Heart left ventricle (tissue), 16 donors: Measurements from ENCODE around the gene LRBA. TPM values are rescaled to one million over a fixed set of nuclear protein-coding genes. Genes with fewer than 3 reads are reported as not detected.
A peak's percentile ranks its signal among the peaks of the same experiment; 100 is the strongest.

Experiments
- ATAC-seq, 4 donors: fragments of 200-7000 bp; cut with Tn5 transposase; one replicate each; pipeline ENCODE4 v1.9.1; 2020 to 2022; ENCODE audit warnings: moderate library complexity in 4 of 4, mild to moderate bottlenecking in 3 of 4, moderate number of reproducible peaks in 1 of 4
- DNase-seq, 5 donors: peaks; one replicate each; pipeline ENCODE4 v3.0.0-alpha.2; 2020
- H3K27ac ChIP-seq, 12 donors: fragments of 200-600 bp; sonication (generic) in 4 of 12; one replicate each; pipeline versions ENCODE4 v1.5.0 to v1.8.0; 2016 to 2022; ENCODE audit warnings: mild to moderate bottlenecking in 2 of 12
- H3K27me3 ChIP-seq, 9 donors: fragments of 200-600 bp; sonication (generic) in 2 of 9; one replicate each; pipeline versions ENCODE4 v1.5.1 to v1.8.0; 2016 to 2022; ENCODE audit warnings: mild to moderate bottlenecking in 3 of 9
- H3K36me3 ChIP-seq, 9 donors: fragments of 200-600 bp; sonication (generic) in 2 of 9; one replicate each; pipeline versions ENCODE4 v1.5.0 to v1.8.0; 2018 to 2022; ENCODE audit warnings: mild to moderate bottlenecking in 2 of 9
- H3K4me1 ChIP-seq, 12 donors: fragments of 200-600 bp; sonication (generic) in 4 of 12; one replicate each; pipeline versions ENCODE4 v1.5.0 to v1.8.0; 2016 to 2022; ENCODE audit warnings: mild to moderate bottlenecking in 3 of 12
- H3K4me3 ChIP-seq, 12 donors: fragments of 200-600 bp; sonication (generic) in 4 of 12; one replicate each; pipeline versions ENCODE4 v1.5.0 to v1.8.0; 2017 to 2022; ENCODE audit warnings: mild to moderate bottlenecking in 9 of 12, moderate library complexity in 4 of 12
- H3K9me3 ChIP-seq, 12 donors: fragments of 200-600 bp; sonication (generic) in 4 of 12; one replicate each; pipeline versions ENCODE4 v1.5.0 to v1.8.0; 2016 to 2022; ENCODE audit warnings: mild to moderate bottlenecking in 1 of 12
- POLR2A ChIP-seq, 2 donors: fragments of 450-650 bp; IDR thresholded peaks; one replicate each; pipeline ENCODE4 v1.6.1; 2017; ENCODE audit warnings: antibody characterized with exemption in 2 of 2, mild to moderate bottlenecking in 2 of 2, moderate library complexity in 2 of 2
- WGBS, 4 donors: extraction: QIAGEN DNeasy Blood & Tissue Kit in 2 of 4; methylation state at CpG; one replicate each; pipeline versions ENCODE4 v1.1.5 to v1.1.7; 2013 to 2018; 5-methylcytosine and 5-hydroxymethylcytosine counted together
- intact Hi-C, 10 donors: fragments of 100-400 bp; cut with DNase I; formaldehyde crosslinking; loops; one replicate each; pipeline versions ENCODE4 v1.11.1 to v1.14.2; 2022
- polyA plus RNA-seq, 2 donors: library from polyadenylated mRNA; stranded (reverse); fragments of 200-250 nt; gene quantifications; one replicate each; pipeline ENCODE4 v1.2.3, GENCODE V29; 2013
- total RNA-seq, 9 donors: library from RNA; depleted of rRNA in 2 of 9; stranded (reverse); fragments of >200 nt in 2 of 9; fragmentation: NEBNext Ultra II Directional in 3 of 9; extraction: Animal tissue kit (Norgen Biotek cat#: 25700) in 3 of 9; gene quantifications; one replicate each; pipeline versions ENCODE4 v1.1.0 to v1.2.4, GENCODE V29; 2016 to 2023
- TF ChIP-seq, protein P1 (sequence below), 12 donors: fragments of 200-600 bp; sonication (generic) in 4 of 12; IDR thresholded peaks; one replicate each; pipeline versions ENCODE4 v1.5.0 to v1.8.0; 2018 to 2022; ENCODE audit warnings: antibody characterized with exemption in 12 of 12, mild to moderate bottlenecking in 5 of 12
- donor health status: ischemic (EF 13 %, LVEDD 7.1; RV severe dilation, severe dysfunction).
- donor health status: healthy with polysubstance abuse.
- donor health status: DM: no; HTN: yes; CAD: no.
- donor health status: DM: no; HTN: no; CAD: no.
- donor health status: ischemic (EF 25% LVEDD 6.9; RV normal size, moderate dysfunction).
- donor health status: ischemic (EF 25% LVEDD 5.7; RV mildly dilated, moderate dysfunction).
- donor health status: healthy.
- donor health status: DM: yes; HTN: yes; CAD: no.
- donor health status: ischemic (EF 35%, LVEDD 5.7; RV mildly dilated, moderate dysfunction).
- donor health status: nonischemic (EF 11% LVEDD 7.7; RV severe dilation, severe dysfunction).
- donor health status: DM: yes; HTN: yes; CAD: no.
- donor health status: PGD.
- donor health status: ischemic (EF 29% LVEDD 5.4; RV normal size, mild dysfunction).
- donor health status: nonischemic (EF 23%, LVEDD 6.1; RV moderate dilation, normal function).

Gene LRBA
- total and polyA plus RNA-seq, 11 donors, result 6.5 to 35.1 (median 22.6) TPM

DNA sequence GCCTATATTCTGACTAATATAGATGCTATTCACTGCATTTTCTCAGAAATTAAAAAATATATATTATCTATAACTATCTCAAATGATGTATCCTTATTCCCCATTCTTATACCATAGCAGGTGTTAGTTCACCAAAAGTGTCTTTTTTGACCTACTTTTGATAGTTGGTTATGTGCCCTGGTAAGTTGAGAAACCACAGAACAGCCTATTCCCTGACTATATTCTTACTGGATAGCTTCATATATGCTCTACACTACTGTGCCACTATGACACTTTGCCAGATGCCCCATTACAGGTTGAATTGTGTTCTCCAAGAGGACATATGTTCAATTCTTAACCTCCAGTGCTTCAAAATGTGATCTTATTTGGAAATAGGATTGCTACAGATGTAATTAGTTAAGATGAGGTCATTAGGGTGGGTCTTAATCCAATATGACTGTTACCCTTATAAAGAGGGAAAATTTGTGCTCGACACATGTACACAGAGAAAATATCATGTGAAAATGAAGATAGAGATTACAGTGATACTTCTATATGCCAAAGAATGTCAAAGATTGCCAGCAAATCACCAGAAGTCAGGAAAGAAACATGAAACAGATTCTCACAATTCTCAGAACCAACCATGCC, 76.1 kb downstream of the LRBA start:
- intact Hi-C loops, result no loop called here
- Histone ChIP-seq H3K4me1 (peaks cover 0 to 8% (median 0%) of the 10 kb centered on the region in 12 donors), H3K27me3 (no peaks in the 10 kb centered on the region), H3K9me3 (no peaks in the 10 kb centered on the region), H3K4me3 (no peak overlapping the region), H3K36me3 (no peaks in the 10 kb centered on the region), H3K27ac (no peak overlapping the region)
- ATAC-seq (no peak), DNase-seq (no peak)
- 75 to 90% (median 84%) methylated on average over 1 of the region's 1 CpG for WGBS, 4 donors
- TF ChIP-seq POLR2A (IDR thresholded peaks at IDR 0.05), result no peak
- TF ChIP-seq, protein P1, sequence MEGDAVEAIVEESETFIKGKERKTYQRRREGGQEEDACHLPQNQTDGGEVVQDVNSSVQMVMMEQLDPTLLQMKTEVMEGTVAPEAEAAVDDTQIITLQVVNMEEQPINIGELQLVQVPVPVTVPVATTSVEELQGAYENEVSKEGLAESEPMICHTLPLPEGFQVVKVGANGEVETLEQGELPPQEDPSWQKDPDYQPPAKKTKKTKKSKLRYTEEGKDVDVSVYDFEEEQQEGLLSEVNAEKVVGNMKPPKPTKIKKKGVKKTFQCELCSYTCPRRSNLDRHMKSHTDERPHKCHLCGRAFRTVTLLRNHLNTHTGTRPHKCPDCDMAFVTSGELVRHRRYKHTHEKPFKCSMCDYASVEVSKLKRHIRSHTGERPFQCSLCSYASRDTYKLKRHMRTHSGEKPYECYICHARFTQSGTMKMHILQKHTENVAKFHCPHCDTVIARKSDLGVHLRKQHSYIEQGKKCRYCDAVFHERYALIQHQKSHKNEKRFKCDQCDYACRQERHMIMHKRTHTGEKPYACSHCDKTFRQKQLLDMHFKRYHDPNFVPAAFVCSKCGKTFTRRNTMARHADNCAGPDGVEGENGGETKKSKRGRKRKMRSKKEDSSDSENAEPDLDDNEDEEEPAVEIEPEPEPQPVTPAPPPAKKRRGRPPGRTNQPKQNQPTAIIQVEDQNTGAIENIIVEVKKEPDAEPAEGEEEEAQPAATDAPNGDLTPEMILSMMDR (IDR thresholded peaks at IDR 0.05), result no peak

DNA sequence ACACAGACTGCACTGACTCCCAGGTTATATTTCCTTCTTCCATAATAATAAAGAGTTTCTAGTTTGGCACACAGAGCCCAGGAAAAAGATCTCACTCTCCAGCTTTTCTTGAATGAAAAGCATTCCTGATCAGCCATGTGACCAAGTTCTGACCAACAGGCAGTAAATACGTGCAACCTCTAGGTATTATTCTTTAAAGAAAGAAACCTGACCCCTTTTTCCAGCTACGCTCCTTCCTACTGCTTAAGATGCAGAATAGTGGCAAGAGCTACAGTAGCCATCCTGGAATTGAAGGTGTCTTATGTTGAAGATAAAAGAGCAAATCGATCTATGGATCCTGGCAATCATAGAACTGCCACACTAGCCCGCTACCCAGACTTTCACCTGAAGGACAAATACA, 76.7 kb downstream of the LRBA start:
- 83 to 87% (median 86%) methylated on average over 4 of the region's 4 CpGs for WGBS, 4 donors
- no peak overlapping the region for H3K27ac ChIP-seq
- H3K27me3 ChIP-seq, result no peaks in the 10 kb centered on the region
- no peaks in the 10 kb centered on the region for H3K36me3 ChIP-seq
- intact Hi-C loops, result no loop called here
- no peaks in the 10 kb centered on the region for H3K9me3 ChIP-seq
- ATAC-seq (no peak), DNase-seq (no peak)
- no peak overlapping the region for H3K4me3 ChIP-seq
- TF ChIP-seq POLR2A (IDR thresholded peaks at IDR 0.05), result no peak
- TF ChIP-seq, protein P1 (IDR thresholded peaks at IDR 0.05), result no peak
- peaks cover 0 to 10% (median 0%) of the 10 kb centered on the region in 12 donors for H3K4me1 ChIP-seq

DNA sequence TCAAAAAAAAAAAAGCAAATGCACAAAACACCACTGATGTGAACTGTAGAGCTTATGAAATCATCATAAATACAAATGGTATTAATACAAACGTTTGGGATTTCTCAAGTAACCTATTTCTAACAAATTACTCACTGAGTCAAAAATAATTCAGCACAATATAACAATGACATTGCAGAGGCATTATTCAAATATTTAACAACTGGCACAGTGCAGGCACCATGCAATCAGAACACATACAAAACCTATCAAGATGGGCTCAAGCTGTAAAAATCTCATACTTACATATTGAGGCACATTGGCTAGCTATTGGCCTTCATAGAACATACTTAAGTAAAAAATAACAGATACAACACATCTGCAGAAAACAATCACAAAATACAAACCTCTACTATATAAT, 81.1 kb downstream of the LRBA start:
- WGBS, 4 donors, result 33 to 38% (median 36%) methylated on average over 1 of the region's 1 CpG
- intact Hi-C loops, result no loop called here
- no peak for DNase-seq
- no peak for ATAC-seq
- Histone ChIP-seq H3K27me3 (no peaks in the 10 kb centered on the region), H3K36me3 (no peaks in the 10 kb centered on the region), H3K27ac (no peak overlapping the region), H3K9me3 (peaks cover 0 to 5% (median 0%) of the 10 kb centered on the region in 12 donors), H3K4me3 (no peak overlapping the region), H3K4me1 (peaks cover 0 to 16% (median 0%) of the 10 kb centered on the region in 12 donors)
- TF ChIP-seq POLR2A (IDR thresholded peaks at IDR 0.05), result no peak
- TF ChIP-seq, protein P1 (IDR thresholded peaks at IDR 0.05), result no peak

DNA sequence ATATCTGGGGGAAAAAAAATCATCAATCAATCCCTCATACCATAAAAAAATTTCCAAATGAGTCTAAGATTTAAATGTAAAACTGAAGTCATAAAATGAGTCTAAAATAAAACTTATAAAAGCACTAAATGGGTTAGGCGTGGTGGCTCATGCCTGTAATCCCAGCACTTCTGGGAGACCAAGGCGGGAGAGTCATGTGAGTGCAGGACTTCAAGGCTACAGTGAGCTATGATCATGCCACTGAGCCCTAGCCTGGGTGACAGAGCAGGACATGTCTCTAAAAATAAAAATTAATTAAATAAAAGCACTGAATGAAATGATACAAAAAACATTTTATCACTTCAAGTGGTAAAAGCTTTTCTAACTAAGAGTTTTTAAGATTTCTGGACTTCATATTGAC, 83.3 kb downstream of the LRBA start:
- intact Hi-C loops, result no loop called here
- peaks cover 0 to 10% (median 0%) of the 10 kb centered on the region in 12 donors for H3K4me1 ChIP-seq
- TF ChIP-seq POLR2A (IDR thresholded peaks at IDR 0.05), result no peak

More for the DNA sequence above, 83.3 kb downstream of the LRBA start:
- H3K9me3 ChIP-seq, result peaks cover 0 to 5% (median 0%) of the 10 kb centered on the region in 12 donors
- DNase-seq (peak in 1 of 5 donors; percentile 31), ATAC-seq (peak in 1 of 4 donors; percentile 68)
- 62 to 75% (median 70%) methylated on average over 2 of the region's 2 CpGs for WGBS, 4 donors
- no peaks in the 10 kb centered on the region for H3K27me3 ChIP-seq
- no peak overlapping the region for H3K4me3 ChIP-seq
- H3K27ac ChIP-seq, result no peak overlapping the region
- H3K36me3 ChIP-seq, result peaks cover 0 to 11% (median 0%) of the 10 kb centered on the region in 9 donors
